Smooth muscle cell (in vitro differentiated cells): ENCODE data around the gene GINS2. TPM values are rescaled to one million over a fixed set of nuclear protein-coding genes. Genes with fewer than 3 reads are reported as not detected.

Experiments
- DNase-seq: peaks from one replicate; lab custom pipeline; 2025; ENCODE audit not compliant: unreplicated experiment; lab: John Stamatoyannopoulos, UW
- H2AFZ ChIP-seq: fragments of 200-600 bp; sonication (generic); 2 replicates; pipeline ENCODE4 v1.6.0; 2016; ENCODE audit warnings: antibody characterized with exemption, low read depth, mild to moderate bottlenecking
- H3F3A ChIP-seq: fragments of 200-600 bp; sonication (generic); 2 replicates; pipeline ENCODE4 v1.6.0; 2017; ENCODE audit warnings: antibody characterized with exemption, low read depth
- H3K27ac ChIP-seq: fragments of 200-600 bp; sonication (generic); 2 replicates; pipeline ENCODE4 v1.5.1; 2016; ENCODE audit warnings: low read depth, mild to moderate bottlenecking
- H3K27me3 ChIP-seq: fragments of 200-600 bp; sonication (generic); 2 replicates; pipeline ENCODE4 v1.6.1; 2016; ENCODE audit warnings: low read depth, mild to moderate bottlenecking
- H3K36me3 ChIP-seq: fragments of 200-600 bp; sonication (generic); 2 replicates; pipeline ENCODE4 v1.5.1; 2016; ENCODE audit warnings: low read depth
- H3K4me1 ChIP-seq: fragments of 200-600 bp; sonication (generic); 2 replicates; pipeline ENCODE4 v1.5.1; 2016; ENCODE audit warnings: low read depth
- H3K4me2 ChIP-seq: fragments of 200-600 bp; sonication (generic); 2 replicates; pipeline ENCODE4 v1.6.0; 2016; ENCODE audit warnings: mild to moderate bottlenecking
- H3K4me3 ChIP-seq: fragments of 200-600 bp; sonication (generic); 2 replicates; pipeline ENCODE4 v1.5.1; 2016; ENCODE audit warnings: mild to moderate bottlenecking
- H3K79me2 ChIP-seq: fragments of 200-600 bp; sonication (generic); 2 replicates; pipeline ENCODE4 v1.6.0; 2016; ENCODE audit warnings: low read depth, mild to moderate bottlenecking
- H3K9ac ChIP-seq: fragments of 200-600 bp; sonication (generic); 2 replicates; pipeline ENCODE4 v1.6.0; 2016; ENCODE audit warnings: low read depth
- H3K9me3 ChIP-seq: fragments of 200-600 bp; sonication (generic); replicated peaks from 2 replicates; pipeline ENCODE4 v1.5.1; 2016; ENCODE audit warnings: low read depth
- H4K20me1 ChIP-seq: fragments of 200-600 bp; sonication (generic); 2 replicates; pipeline ENCODE4 v1.6.0; 2016; ENCODE audit warnings: low read depth
- WGBS: methylation state at CpG from one replicate; pipeline ENCODE4 v1.1.7; 2016; ENCODE audit warnings: low lambda C conversion rate; 5-methylcytosine and 5-hydroxymethylcytosine counted together
- polyA plus RNA-seq: library from polyadenylated mRNA; unstranded; fragments of >200 nt; fragmentation: Nextera tagmentation; extraction: Ambion mirVana; gene quantifications from 2 replicates; pipeline ENCODE4 v1.2.1, GENCODE V29; 2016
- total RNA-seq: library from RNA; depleted of rRNA; stranded (reverse); fragments of >200 nt; gene quantifications from 2 replicates; pipeline ENCODE4 v1.2.3, GENCODE V29; 2014
- TF ChIP-seq, protein P1 (sequence below): fragments of 200-600 bp; sonication (generic); IDR thresholded peaks from 2 replicates; pipeline ENCODE4 v1.5.1; 2017; ENCODE audit warnings: borderline replicate concordance, mild to moderate bottlenecking, antibody characterized with exemption; ENCODE audit not compliant: insufficient read depth, poor library complexity, severe bottlenecking

GINS2 gene
- total and polyA plus RNA-seq, 2 experiments from 2014 or later, result 6.7 to 10.4 TPM

DNA sequence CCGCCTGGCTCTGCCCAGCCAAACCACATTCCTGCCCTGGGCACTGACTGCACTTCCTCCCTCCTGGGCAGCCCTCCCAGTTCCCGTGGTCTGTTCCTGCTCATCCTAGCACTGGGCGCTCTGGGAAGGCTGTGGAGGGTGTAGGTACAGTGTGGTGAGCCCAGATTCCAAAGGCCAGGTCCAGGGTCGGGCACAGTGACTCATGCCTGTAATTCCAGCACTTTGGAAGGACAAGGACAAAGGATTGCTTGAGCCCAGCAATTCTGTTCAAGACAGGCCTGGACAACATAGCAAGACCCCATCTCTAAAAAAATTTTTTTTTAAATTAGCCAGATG, 31.5 kb upstream of the GINS2 start:
- Histone ChIP-seq H3F3A (no peaks in the 10 kb centered on the region), H2AFZ (no peak overlapping the region), H3K27me3 (no peaks in the 10 kb centered on the region), H3K4me3 (no peak overlapping the region), H3K79me2 (no peaks in the 10 kb centered on the region), H3K9ac (no peak overlapping the region), H3K4me2 (no peak overlapping the region), H3K4me1 (peaks cover 9% of the 10 kb centered on the region), H3K36me3 (no peaks in the 10 kb centered on the region), H4K20me1 (no peaks in the 10 kb centered on the region), H3K9me3 (no peaks in the 10 kb centered on the region), H3K27ac (no peak overlapping the region)
- WGBS, result 85% methylated on average over 4 of the region's 4 CpGs
- no peak for DNase-seq
- TF ChIP-seq, protein P1, sequence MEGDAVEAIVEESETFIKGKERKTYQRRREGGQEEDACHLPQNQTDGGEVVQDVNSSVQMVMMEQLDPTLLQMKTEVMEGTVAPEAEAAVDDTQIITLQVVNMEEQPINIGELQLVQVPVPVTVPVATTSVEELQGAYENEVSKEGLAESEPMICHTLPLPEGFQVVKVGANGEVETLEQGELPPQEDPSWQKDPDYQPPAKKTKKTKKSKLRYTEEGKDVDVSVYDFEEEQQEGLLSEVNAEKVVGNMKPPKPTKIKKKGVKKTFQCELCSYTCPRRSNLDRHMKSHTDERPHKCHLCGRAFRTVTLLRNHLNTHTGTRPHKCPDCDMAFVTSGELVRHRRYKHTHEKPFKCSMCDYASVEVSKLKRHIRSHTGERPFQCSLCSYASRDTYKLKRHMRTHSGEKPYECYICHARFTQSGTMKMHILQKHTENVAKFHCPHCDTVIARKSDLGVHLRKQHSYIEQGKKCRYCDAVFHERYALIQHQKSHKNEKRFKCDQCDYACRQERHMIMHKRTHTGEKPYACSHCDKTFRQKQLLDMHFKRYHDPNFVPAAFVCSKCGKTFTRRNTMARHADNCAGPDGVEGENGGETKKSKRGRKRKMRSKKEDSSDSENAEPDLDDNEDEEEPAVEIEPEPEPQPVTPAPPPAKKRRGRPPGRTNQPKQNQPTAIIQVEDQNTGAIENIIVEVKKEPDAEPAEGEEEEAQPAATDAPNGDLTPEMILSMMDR, result no peak

DNA sequence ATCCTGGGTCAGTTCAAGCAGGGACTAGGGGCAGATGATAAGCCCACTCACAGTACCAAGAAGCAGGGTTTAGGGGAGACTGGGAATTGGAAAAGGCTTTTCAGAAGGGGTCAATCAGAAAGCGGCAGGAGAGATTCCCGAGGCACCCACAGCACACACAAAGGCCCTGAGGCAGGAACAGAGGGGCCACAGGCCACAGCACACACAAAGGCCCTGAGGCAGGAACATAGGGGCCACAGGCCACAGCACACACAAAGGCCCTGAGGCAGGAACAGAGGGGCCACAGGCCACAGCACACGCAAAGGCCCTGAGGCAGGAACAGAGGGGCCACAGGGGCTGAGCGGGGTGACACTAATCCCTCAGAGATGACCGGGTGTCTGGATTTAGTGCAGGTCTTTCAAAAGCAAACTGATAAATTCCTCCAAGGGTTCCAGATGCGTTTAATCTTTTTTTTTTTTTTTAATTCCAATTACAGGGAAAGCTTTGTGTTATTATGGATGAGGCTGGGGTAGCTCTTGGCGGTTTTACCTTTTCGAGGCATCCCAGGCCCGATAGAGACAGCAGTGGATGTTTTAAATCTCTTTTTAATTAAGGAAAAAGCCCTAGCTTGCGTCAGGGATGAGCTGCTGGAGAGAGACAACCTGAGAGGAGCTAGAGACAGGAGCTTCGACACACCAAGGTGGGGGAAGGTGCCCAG, 31.0 kb upstream of the GINS2 start:
- H3K36me3 ChIP-seq, result no peaks in the 10 kb centered on the region
- H3K27me3 ChIP-seq, result no peaks in the 10 kb centered on the region
- H4K20me1 ChIP-seq, result no peaks in the 10 kb centered on the region
- H3K4me1 ChIP-seq, result peaks cover 12% of the 10 kb centered on the region
- H2AFZ ChIP-seq, result no peak overlapping the region
- H3K27ac ChIP-seq, result no peak overlapping the region
- WGBS, result 95% methylated on average over 11 of the region's 11 CpGs
- H3K9me3 ChIP-seq, result no peaks in the 10 kb centered on the region
- no peak overlapping the region for H3K4me3 ChIP-seq
- no peaks in the 10 kb centered on the region for H3K79me2 ChIP-seq
- TF ChIP-seq, protein P1, result no peak
- H3F3A ChIP-seq, result no peaks in the 10 kb centered on the region
- H3K4me2 ChIP-seq, result no peak overlapping the region
- no peak for DNase-seq
- H3K9ac ChIP-seq, result no peak overlapping the region

DNA sequence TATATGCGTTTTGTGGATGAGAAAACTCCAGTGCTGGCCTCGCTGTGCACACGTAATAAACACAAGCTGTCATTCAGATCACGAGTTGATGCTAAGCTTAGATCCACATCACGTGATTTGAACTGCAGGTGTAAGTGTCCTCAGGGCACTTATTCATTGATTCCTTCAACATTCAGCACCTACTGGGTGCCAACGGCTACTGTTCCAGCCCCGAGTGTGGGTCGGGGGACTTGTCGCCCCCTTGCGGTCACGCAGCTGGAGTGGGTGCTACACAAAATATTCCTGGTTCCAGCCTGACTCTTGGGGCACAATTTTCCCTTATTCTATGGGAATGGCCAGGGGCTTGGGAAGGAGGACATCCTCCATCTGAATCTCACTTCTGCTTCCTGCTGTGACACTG, 29.9 kb upstream of the GINS2 start:
- Histone ChIP-seq H3K9me3 (no peaks in the 10 kb centered on the region), H3K79me2 (no peaks in the 10 kb centered on the region), H3K4me1 (peaks cover 12% of the 10 kb centered on the region), H2AFZ (no peak overlapping the region), H3K4me2 (no peak overlapping the region), H3K4me3 (no peak overlapping the region), H4K20me1 (no peaks in the 10 kb centered on the region), H3F3A (no peaks in the 10 kb centered on the region), H3K27me3 (no peaks in the 10 kb centered on the region), H3K27ac (no peak overlapping the region), H3K9ac (no peak overlapping the region), H3K36me3 (no peaks in the 10 kb centered on the region)
- WGBS, result 41% methylated on average over 11 of the region's 11 CpGs
- no peak for DNase-seq
- TF ChIP-seq, protein P1, result peak; percentile 50

DNA sequence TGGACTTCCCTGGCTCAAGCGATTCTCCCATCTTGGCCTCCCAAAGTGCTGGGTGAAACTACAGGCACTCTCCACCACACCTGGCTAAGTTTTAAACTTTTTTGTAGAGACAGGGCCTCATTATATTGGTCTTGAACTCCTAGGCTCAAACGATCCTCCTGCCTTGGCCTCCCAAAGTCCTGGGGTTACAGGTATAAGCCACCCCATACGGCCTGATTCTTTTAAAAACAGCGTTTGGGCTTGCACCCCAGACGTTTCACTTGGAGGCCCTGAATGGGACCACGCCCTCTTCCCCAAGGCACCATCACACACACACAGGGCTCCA, 29.4 kb upstream of the GINS2 start:
- H3K4me2 ChIP-seq, result no peak overlapping the region
- no peaks in the 10 kb centered on the region for H3K9me3 ChIP-seq
- no peaks in the 10 kb centered on the region for H3K79me2 ChIP-seq
- H3K4me3 ChIP-seq, result no peak overlapping the region
- WGBS, result 53% methylated on average over 6 of the region's 6 CpGs
- no peak overlapping the region for H3K27ac ChIP-seq
- no peaks in the 10 kb centered on the region for H3K36me3 ChIP-seq
- H3K9ac ChIP-seq, result no peak overlapping the region
- TF ChIP-seq, protein P1, result no peak
- no peaks in the 10 kb centered on the region for H3F3A ChIP-seq
- H2AFZ ChIP-seq, result no peak overlapping the region
- H4K20me1 ChIP-seq, result no peaks in the 10 kb centered on the region
- H3K27me3 ChIP-seq, result no peaks in the 10 kb centered on the region
- H3K4me1 ChIP-seq, result peaks cover 12% of the 10 kb centered on the region
- no peak for DNase-seq
